Activated CD4-positive, alpha-beta T cell treated with anti-CD3 and anti-CD28 coated beads, Interleukin-2, amount 50 U/mL, for 4 hours (primary cell): Measurements from ENCODE around the gene FAM50B.

ENCODE experiments used
- DNase-seq, 2 experiments: peaks; one replicate each; pipeline ENCODE4 v3.0.0-alpha.2; 2020

The FAM50B gene

GRCh38 chr6:3848925-3849605 lies at the start of gene FAM50B:
Gene FAM50B (plus strand): TSS chr6:3849373. CDS start chr6:3849812, 439 bp downstream.
- DNase-seq, result peak; percentile 88 to 89

- no peak for DNase-seq
These were observed 49.5 kb upstream of the FAM50B start for GRCh38 chr6:3799719-3800118.

DNA sequence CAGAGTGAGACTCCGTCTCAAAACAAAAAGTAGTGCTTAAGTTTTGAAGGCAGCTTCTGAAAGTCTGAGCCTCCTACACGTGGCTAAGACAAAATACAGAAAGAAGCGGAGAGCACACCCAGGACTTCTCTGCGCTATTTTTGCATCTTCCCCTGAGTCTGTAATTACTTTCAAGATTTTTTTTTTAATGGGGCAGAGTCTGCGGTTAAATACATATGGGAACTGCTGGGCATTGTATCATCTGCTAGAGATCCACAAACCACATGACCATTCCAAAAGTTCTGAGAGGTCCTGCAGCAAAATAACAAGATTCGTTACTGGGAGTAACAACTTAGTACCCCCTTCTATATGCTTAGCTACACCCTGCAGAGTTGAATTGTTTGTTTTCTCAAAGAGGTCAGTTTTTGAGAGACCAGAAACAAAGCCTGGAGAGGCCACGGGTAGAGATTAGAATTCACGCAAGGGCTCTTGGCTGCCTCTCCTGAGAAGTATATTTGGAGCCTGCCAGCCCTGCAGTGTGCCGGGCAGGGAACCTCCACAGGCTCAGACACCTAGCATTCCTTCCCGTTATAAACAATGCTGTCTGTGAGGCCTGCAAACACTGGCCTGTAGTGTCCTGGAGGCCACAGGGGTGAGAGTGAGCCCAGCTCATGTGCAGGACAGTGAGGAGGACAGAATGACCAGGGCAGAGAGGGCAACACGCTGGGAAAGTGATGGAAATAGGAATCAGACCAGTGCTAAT lies 48.2 kb upstream of the FAM50B start:
- no peak for DNase-seq

GRCh38 chr6:3801960-3802359 lies 47.2 kb upstream of the FAM50B start:
- DNase-seq, result no peak

GRCh38 chr6:3803627-3804468 lies 45.3 kb upstream of the FAM50B start:
- no peak for DNase-seq

GRCh38 chr6:3804964-3805363 lies 44.2 kb upstream of the FAM50B start:
- DNase-seq, result no peak

DNA sequence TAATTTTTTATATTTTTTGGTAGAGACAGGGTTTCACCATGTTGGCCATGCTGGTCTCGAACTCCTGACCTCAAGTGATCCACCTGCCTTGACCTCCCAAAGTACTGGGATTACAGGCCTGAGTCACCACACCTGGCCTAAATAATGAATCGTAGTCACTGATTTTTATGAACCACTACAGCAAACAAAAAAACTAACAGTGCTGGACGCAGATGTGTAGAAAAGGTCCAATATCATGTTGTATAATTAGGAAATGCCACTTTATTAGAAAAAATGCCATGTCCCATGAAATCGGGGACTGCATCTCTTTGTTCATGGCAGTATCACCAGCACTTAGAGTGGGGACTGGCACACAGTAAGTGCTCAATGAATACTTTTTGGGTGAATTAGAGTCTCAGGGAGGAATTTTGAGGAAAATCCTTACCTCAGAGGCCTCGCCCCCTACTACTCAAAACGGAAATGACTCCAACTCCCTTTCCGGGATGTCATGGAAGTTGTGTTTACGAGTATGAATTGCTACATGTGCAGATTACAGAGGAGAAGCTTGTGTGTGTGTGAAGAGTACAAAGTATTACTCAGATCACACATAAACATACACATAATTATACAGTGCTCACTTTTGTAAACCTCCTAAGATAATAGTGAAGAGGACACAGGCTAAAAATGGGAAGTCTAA lies 43.6 kb upstream of the FAM50B start:
- no peak for DNase-seq

DNA sequence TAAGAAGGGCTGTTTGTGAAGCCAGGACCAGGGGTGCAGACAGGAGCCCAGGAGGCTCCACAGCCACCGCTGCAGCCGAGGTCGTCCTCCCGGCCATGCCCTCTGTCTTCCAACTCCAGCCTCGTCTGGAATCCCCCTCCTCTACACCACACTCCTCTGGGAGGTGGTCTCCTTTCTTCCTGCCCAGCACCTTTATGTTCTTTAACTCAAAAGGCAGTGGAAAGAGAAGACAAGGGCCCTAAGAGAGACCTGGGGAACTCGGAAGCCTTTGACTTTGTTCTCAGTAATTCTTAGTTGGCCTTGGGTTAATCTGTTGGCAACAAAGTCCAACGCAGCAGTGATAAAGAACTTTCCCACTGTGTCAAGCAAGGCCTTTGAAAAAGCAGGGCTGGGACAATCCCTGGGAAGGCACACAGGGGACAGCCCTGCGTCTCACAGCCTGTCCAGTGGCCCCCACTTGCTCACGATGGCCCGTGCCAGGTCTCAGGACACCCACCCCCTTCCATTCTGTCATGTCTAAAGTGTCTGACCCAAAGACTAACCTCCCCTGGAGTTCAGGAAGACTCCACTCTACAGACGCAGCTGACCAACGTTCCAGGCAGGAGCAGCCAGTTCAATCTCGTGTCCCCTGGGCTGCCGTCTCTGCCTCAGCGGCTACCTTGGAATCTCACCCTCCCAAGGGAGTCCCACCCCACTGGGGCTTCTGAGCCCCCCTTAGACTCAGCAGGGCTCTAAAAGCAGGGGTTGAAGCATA lies 42.8 kb upstream of the FAM50B start:
- no peak for DNase-seq

DNA sequence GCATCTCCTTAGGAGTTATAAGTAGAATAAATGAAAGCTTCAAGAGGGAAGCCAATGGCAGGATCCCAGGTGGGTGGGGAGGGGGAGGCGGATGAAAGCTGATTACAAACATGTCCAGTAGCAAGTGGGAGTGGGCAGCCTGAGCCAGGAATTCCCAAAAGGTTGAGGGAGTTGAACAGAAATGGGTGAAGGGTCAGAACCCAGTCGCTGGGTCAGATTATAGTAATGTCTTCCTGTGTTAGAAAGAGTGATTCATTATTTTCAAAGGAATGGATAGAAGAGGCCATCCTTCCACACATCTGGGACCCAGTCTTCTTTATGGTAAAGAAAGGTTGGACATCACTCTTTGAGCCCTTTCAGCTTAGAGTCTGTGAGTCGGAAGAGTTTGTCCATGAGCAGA lies 41.0 kb upstream of the FAM50B start:
- no peak for DNase-seq

- no peak for DNase-seq
These were observed 40.2 kb upstream of the FAM50B start for GRCh38 chr6:3808759-3809514.

DNA sequence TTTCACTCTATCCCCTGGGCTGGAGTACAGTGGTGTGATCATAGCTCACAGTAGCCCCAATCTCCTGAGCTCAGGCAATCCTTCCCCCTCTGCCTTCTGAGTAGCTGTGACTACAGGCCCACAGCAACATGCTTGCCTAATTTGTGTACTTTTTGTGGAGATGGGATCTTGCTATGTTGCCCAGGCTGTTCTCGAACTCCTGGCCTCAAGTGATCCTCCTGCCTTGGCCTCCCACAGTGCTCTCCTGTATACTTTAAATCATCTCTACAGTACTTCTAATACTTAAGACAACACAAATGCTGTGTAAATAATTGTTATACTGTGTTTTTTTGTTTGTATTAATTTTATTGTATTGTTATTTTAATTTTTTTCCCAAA lies 39.7 kb upstream of the FAM50B start:
- no peak for DNase-seq

GRCh38 chr6:3809982-3810381 lies 39.2 kb upstream of the FAM50B start:
- DNase-seq, result no peak

- no peak for DNase-seq
These were observed 38.0 kb upstream of the FAM50B start for GRCh38 chr6:3811191-3811590.

DNA sequence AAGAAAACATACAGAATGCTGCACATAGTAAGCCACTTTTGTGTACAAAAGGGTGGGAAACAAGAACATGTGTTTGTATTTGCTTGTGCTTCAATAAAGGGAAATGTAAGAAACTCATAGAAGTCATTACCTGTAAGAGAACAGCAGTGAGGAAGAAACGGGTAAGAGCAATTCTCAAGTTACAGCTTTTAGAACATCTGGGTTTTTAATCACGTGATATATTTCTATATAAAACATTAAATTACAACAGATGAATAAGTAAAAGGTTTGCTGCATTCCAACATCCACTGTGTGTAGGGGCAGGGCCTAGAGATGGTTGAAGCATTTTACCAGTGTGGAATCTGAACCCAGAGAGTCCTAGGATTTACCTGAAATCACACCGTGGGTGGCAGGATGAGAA lies 36.6 kb upstream of the FAM50B start:
- DNase-seq, result no peak

DNA sequence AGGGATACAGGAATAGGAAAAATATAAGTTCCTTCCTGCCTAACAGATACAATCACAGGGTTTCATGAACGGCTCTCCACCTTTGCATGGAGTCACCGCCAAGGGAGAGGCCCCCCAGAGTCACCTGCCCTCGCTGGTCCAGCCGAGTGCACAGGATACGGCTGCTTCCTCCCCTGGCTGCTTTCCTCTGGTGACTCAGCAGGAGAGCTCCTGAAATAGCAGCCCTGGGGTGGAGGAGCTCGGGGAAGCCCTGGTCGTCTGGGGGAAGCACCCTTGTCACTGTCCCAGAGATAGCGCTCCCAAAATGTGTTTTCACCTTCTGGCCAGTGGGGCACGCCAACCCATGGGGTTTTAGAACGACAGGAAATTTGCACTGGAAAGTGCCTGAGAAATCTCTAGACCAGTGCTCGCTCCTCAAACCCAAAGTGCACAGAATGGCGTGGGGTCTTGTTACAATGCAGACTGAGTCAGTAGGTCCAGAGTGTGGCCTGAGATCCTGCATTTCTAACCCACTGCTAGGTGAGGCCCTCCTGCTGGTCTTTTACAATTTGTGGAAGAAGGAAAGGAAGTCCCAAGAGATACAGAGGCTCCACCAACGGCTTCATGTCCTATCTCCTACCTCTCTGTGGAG lies 35.9 kb upstream of the FAM50B start:
- DNase-seq, result no peak

GRCh38 chr6:3813918-3814317 lies 35.3 kb upstream of the FAM50B start:
- no peak for DNase-seq

- no peak for DNase-seq
These were observed 34.6 kb upstream of the FAM50B start for GRCh38 chr6:3814539-3814938.

DNA sequence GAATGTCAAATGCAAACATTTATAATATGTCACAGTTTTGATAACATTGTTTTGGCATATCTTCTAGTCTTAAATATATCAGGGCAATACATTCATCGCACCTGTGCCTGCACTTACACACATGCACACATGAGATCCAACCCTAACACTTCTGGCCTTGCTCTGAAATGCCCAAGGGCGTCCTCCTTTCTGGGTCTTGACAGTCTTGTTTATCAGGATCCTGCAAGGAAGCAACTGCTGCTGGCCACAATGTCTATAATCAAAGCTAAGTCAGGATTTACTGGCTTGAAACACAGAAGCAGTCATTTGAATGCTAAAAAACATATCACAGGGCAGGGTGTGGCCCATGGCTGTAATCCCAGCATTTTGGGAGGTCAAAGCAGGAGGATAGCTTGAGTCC lies 32.9 kb upstream of the FAM50B start:
- no peak for DNase-seq

- no peak for DNase-seq
These were observed 29.7 kb upstream of the FAM50B start for GRCh38 chr6:3819161-3820110.

GRCh38 chr6:3820563-3820962 lies 28.6 kb upstream of the FAM50B start:
- no peak for DNase-seq
